ENCODE measurements around the gene SLC34A1. TPM values are rescaled to one million over a fixed set of nuclear protein-coding genes. Genes with fewer than 3 reads are reported as not detected.
"Not testable (repeated sequence)": the region's sequence is repeated elsewhere in the genome, so short reads cannot be mapped to it uniquely, and the experiment has no call there.

The SLC34A1 gene
- polyA plus RNA-seq, 4 donors: 0.01 to 0.07 TPM; not detected in 2

DNA sequence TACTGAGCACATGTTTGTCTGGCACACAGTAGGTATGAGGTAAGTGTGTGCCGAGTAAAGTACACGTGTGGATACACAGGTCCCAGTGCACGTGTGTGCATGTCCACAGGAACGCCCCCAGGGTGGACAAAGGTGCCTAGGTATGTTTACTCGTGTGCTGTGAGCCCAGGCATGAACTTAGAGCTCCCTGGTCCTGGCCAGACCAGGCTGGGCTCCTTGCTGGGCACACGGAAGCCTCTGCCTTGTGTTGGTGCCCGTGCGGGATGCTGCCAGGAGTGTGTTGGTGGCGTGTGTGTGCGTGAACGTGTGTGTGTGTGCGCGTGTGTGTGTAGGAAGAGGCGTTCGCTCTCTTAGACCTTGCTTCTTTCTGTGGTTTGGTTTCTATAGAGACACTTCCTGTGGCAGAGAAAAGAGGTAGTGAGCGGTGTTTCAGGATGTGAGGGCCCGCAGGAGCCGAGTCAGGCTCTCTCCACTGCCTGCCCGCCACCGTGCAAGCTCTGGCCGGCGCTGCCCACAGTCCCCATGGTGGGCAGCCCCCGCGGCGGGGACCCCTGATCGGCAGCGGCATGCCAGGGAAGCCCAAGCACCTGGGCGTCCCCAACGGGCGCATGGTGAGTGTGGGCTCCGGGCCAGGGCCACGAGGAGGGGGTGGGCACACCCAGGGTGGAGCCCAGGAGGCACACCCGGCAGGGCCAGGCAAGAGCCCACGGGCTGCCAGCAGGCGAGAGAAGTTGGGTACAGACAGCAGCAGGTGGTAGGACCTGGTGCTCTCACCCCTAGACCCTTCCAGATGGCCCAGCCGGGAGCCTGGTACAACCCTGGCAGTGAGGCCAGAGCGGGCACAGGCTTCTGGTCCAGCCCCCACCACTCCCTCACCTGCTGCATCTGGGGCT, 26.5 kb upstream of the SLC34A1 start, which contains the start of gene RGS14:
Gene RGS14 (plus strand): TSS at position 466 of the 893 bp plus-strand sequence. CDS start 101 bp downstream, at position 567.
- FAIRE-seq (no peak), DNase-seq (peak in 1 of 2 donors; percentile 62)
- H3K4me3 ChIP-seq (ENCODE audit: low read depth in 1 of 3, low read length in 3 of 3): peak within 1 kb of the TSS; percentile 19 to 60 (median 30)
- H3K27ac ChIP-seq (ENCODE audit: low read depth in 1 of 3, low read length in 2 of 3): peak within 1 kb of the TSS in 2 of 3 donors; percentile 8 to 59
- peaks cover 0 to 10% (median 0%) of the 10 kb centered on the region in 3 donors for H3K4me1 ChIP-seq (ENCODE audit: control insufficient read depth in 3 of 3, insufficient read depth in 2 of 3, low read depth in 1 of 3, low read length in 2 of 3)
- peaks cover 0 to 8% of the 10 kb centered on the region in 2 donors for H3K9me3 ChIP-seq (ENCODE audit: control insufficient read depth in 2 of 2, insufficient read depth in 1 of 2, low read depth in 1 of 2, low read length in 1 of 2)
- peaks cover 0 to 2% (median 0%) of the 10 kb centered on the region in 3 donors for H3K36me3 ChIP-seq (ENCODE audit: control insufficient read depth in 3 of 3, insufficient read depth in 2 of 3, low read depth in 1 of 3, low read length in 3 of 3)
- peaks cover 0 to 8% (median 0%) of the 10 kb centered on the region in 3 donors for H3K27me3 ChIP-seq (ENCODE audit: control insufficient read depth in 3 of 3, insufficient read depth in 3 of 3, low read length in 3 of 3)
- 24 to 37% (median 25%) methylated on average over 32 to 37 of the region's 37 CpGs for WGBS, 3 donors

DNA sequence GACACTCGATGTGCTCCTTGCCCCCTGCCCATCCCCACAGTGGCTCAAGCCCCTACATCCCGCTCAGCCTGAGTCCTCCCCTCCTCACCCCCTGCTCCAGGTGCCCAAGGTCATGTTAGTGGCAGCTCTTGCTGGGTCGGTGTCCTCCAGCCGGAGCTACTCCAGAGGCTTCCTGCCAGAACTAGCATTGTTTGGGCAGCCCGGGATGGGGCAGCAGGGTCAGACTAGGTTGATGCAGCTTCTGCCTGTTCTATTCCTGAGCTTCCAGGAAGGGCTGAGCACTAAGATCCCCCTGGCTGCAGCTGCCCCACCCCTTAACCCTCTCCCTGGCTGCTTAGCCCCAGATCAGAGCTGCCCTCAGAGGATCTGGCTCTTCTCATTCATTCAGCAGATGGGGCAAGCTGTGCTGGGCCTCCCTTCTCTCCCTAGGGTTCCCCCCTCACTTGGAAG, 25.8 kb upstream of the SLC34A1 start:
- Histone ChIP-seq H3K27ac (ENCODE audit: low read depth in 1 of 3, low read length in 2 of 3) (peak overlapping the region in 2 of 3 donors; percentile 0 to 59), H3K4me1 (ENCODE audit: control insufficient read depth in 3 of 3, insufficient read depth in 2 of 3, low read depth in 1 of 3, low read length in 2 of 3) (peaks cover 0 to 11% (median 0%) of the 10 kb centered on the region in 3 donors), H3K9me3 (ENCODE audit: control insufficient read depth in 2 of 2, insufficient read depth in 1 of 2, low read depth in 1 of 2, low read length in 1 of 2) (peaks cover 0 to 8% of the 10 kb centered on the region in 2 donors), H3K4me3 (ENCODE audit: low read depth in 1 of 3, low read length in 3 of 3) (peak overlapping the region; percentile 19 to 60 (median 30)), H3K27me3 (ENCODE audit: control insufficient read depth in 3 of 3, insufficient read depth in 3 of 3, low read length in 3 of 3) (peaks cover 0 to 8% (median 0%) of the 10 kb centered on the region in 3 donors), H3K36me3 (ENCODE audit: control insufficient read depth in 3 of 3, insufficient read depth in 2 of 3, low read depth in 1 of 3, low read length in 3 of 3) (peaks cover 0 to 2% (median 0%) of the 10 kb centered on the region in 3 donors)
- DNase-seq (no peak), FAIRE-seq (no peak)
- 21 to 40% (median 26%) methylated on average over 5 of the region's 5 CpGs for WGBS, 3 donors

DNA sequence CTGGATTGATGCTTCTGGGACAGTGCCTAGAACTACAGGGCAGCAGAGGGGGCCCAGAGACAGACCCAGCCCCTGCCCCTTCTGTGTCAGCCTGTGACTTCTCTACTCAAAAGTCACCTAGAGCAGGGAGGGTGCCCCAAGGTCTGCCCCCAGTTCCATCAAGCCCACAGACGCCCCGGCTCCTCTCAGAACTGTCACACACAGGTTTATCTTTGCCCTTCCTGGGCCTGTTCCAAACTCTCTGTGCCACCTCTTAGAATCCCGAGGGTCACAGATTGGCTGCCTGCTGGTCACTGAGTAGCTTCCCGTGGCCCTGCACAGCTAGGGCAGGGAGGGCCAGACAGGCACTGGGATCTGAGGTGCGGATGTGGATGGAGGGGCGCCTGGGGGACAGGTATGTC, 24.8 kb upstream of the SLC34A1 start:
- FAIRE-seq (no peak), DNase-seq (no peak)
- 63 to 78% (median 64%) methylated on average over 6 of the region's 6 CpGs for WGBS, 3 donors

DNA sequence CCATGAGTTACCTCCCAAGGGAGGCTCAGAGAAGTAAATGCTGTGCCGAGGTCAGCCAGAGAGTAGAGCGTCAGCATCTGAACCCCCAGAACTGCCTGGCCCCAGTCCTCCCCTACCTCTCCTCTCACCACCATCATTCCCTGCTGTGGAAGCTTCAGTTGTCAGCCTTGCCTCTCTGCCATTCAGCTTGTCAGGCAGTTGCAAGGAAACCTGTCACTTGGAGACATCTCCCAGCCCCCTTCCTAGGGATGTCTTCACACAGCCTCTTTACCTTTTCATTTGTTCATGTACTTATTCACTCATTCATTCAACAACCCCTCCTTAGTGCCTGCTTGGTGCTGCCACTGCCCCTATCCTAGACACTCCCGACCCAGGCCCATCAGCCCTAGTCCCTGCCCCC, 24.4 kb upstream of the SLC34A1 start:
- Histone ChIP-seq H3K27ac (ENCODE audit: low read depth in 1 of 3, low read length in 2 of 3) (no peak overlapping the region), H3K9me3 (ENCODE audit: control insufficient read depth in 2 of 2, insufficient read depth in 1 of 2, low read depth in 1 of 2, low read length in 1 of 2) (peaks cover 0 to 8% of the 10 kb centered on the region in 2 donors), H3K36me3 (ENCODE audit: control insufficient read depth in 3 of 3, insufficient read depth in 2 of 3, low read depth in 1 of 3, low read length in 3 of 3) (peaks cover 0 to 2% (median 0%) of the 10 kb centered on the region in 3 donors), H3K4me3 (ENCODE audit: low read depth in 1 of 3, low read length in 3 of 3) (no peak overlapping the region), H3K4me1 (ENCODE audit: control insufficient read depth in 3 of 3, insufficient read depth in 2 of 3, low read depth in 1 of 3, low read length in 2 of 3) (peaks cover 3 to 14% (median 3%) of the 10 kb centered on the region in 3 donors), H3K27me3 (ENCODE audit: control insufficient read depth in 3 of 3, insufficient read depth in 3 of 3, low read length in 3 of 3) (peaks cover 0 to 8% (median 0%) of the 10 kb centered on the region in 3 donors)
- FAIRE-seq (no peak), DNase-seq (no peak)
- WGBS, 3 donors: 72 to 80% (median 77%) methylated on average over 3 of the region's 3 CpGs

More for the DNA sequence above, 24.8 kb upstream of the SLC34A1 start:
- H3K4me3 ChIP-seq (ENCODE audit: low read depth in 1 of 3, low read length in 3 of 3): no peak overlapping the region
- H3K4me1 ChIP-seq (ENCODE audit: control insufficient read depth in 3 of 3, insufficient read depth in 2 of 3, low read depth in 1 of 3, low read length in 2 of 3): peaks cover 3 to 14% (median 3%) of the 10 kb centered on the region in 3 donors
- peaks cover 0 to 2% (median 0%) of the 10 kb centered on the region in 3 donors for H3K36me3 ChIP-seq (ENCODE audit: control insufficient read depth in 3 of 3, insufficient read depth in 2 of 3, low read depth in 1 of 3, low read length in 3 of 3)
- no peak overlapping the region for H3K27ac ChIP-seq (ENCODE audit: low read depth in 1 of 3, low read length in 2 of 3)
- H3K9me3 ChIP-seq (ENCODE audit: control insufficient read depth in 2 of 2, insufficient read depth in 1 of 2, low read depth in 1 of 2, low read length in 1 of 2): peaks cover 0 to 8% of the 10 kb centered on the region in 2 donors
- peaks cover 0 to 8% (median 0%) of the 10 kb centered on the region in 3 donors for H3K27me3 ChIP-seq (ENCODE audit: control insufficient read depth in 3 of 3, insufficient read depth in 3 of 3, low read length in 3 of 3)

DNA sequence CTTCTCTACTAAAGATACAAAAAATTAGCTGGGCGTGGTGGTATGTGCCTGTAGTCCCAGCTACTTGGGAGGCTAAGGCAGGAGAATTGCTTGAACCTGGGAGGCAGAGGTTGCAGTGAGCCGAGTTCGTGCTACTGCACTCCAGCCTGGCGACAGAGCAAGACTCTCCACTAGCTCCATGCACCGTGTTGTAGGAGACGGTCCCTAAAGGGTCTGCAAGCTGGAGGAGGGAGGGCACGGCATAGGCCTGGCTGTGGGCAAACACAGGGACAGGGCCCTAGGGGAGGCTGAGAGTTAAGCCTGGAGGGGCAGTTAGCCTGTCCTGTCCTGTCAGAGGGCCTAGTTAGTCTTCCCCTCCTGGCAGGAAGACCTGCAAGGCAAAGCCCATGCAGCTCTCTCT, 23.5 kb upstream of the SLC34A1 start:
- H3K9me3 ChIP-seq (ENCODE audit: control insufficient read depth in 2 of 2, insufficient read depth in 1 of 2, low read depth in 1 of 2, low read length in 1 of 2); FAIRE-seq; H3K36me3 ChIP-seq (ENCODE audit: control insufficient read depth in 3 of 3, insufficient read depth in 2 of 3, low read depth in 1 of 3, low read length in 3 of 3); DNase-seq; H3K4me3 ChIP-seq (ENCODE audit: low read depth in 1 of 3, low read length in 3 of 3); H3K27ac ChIP-seq (ENCODE audit: low read depth in 1 of 3, low read length in 2 of 3); H3K27me3 ChIP-seq (ENCODE audit: control insufficient read depth in 3 of 3, insufficient read depth in 3 of 3, low read length in 3 of 3): not testable (repeated sequence)
- WGBS, 3 donors: 91 to 93% (median 91%) methylated on average over 7 of the region's 7 CpGs
- H3K4me1 ChIP-seq (ENCODE audit: control insufficient read depth in 3 of 3, insufficient read depth in 2 of 3, low read depth in 1 of 3, low read length in 2 of 3): peaks cover 3 to 15% (median 3%) of the 10 kb centered on the region in 3 donors

GRCh38 chr5:177361418-177362291, 22.6 kb upstream of the SLC34A1 start:
- H3K27me3 ChIP-seq (ENCODE audit: control insufficient read depth in 3 of 3, insufficient read depth in 3 of 3, low read length in 3 of 3): no peaks in the 10 kb centered on the region
- peaks cover 3 to 25% (median 3%) of the 10 kb centered on the region in 3 donors for H3K4me1 ChIP-seq (ENCODE audit: control insufficient read depth in 3 of 3, insufficient read depth in 2 of 3, low read depth in 1 of 3, low read length in 2 of 3)
- FAIRE-seq (no peak), DNase-seq (no peak)
- H3K36me3 ChIP-seq (ENCODE audit: control insufficient read depth in 3 of 3, insufficient read depth in 2 of 3, low read depth in 1 of 3, low read length in 3 of 3): peaks cover 0 to 2% (median 0%) of the 10 kb centered on the region in 3 donors
- WGBS, 3 donors: 66 to 77% (median 74%) methylated on average over 6 of the region's 6 CpGs
- no peak overlapping the region for H3K27ac ChIP-seq (ENCODE audit: low read depth in 1 of 3, low read length in 2 of 3)
- no peak overlapping the region for H3K4me3 ChIP-seq (ENCODE audit: low read depth in 1 of 3, low read length in 3 of 3)
- H3K9me3 ChIP-seq (ENCODE audit: control insufficient read depth in 2 of 2, insufficient read depth in 1 of 2, low read depth in 1 of 2, low read length in 1 of 2): no peaks in the 10 kb centered on the region

DNA sequence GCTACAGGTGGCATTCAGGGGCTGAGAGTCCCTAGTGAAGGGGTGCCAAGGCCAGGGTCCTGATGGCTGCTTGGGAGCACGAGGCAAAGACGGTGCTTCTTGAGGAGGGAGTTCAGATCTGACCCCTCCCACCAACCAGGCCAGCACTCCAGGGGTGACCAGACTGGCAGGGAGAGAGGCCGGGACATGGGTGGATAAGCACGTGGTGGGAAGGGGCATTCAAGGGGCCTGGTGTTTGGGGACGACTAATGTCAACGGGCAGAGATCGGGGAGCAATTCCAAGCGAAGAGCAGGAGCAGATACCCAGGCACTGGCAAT, 22.0 kb upstream of the SLC34A1 start:
- Histone ChIP-seq H3K4me1 (ENCODE audit: control insufficient read depth in 3 of 3, insufficient read depth in 2 of 3, low read depth in 1 of 3, low read length in 2 of 3) (peaks cover 3 to 29% (median 3%) of the 10 kb centered on the region in 3 donors), H3K36me3 (ENCODE audit: control insufficient read depth in 3 of 3, insufficient read depth in 2 of 3, low read depth in 1 of 3, low read length in 3 of 3) (peaks cover 0 to 2% (median 0%) of the 10 kb centered on the region in 3 donors), H3K9me3 (ENCODE audit: control insufficient read depth in 2 of 2, insufficient read depth in 1 of 2, low read depth in 1 of 2, low read length in 1 of 2) (no peaks in the 10 kb centered on the region), H3K27ac (ENCODE audit: low read depth in 1 of 3, low read length in 2 of 3) (no peak overlapping the region), H3K4me3 (ENCODE audit: low read depth in 1 of 3, low read length in 3 of 3) (no peak overlapping the region), H3K27me3 (ENCODE audit: control insufficient read depth in 3 of 3, insufficient read depth in 3 of 3, low read length in 3 of 3) (no peaks in the 10 kb centered on the region)
- 55 to 62% (median 57%) methylated on average over 8 of the region's 8 CpGs for WGBS, 3 donors
- DNase-seq: no peak
- FAIRE-seq: no peak

Data from small intestine (tissue), 7 donors.